Activated CD4-positive, alpha-beta T cell treated with anti-CD3 and anti-CD28 coated beads, Interleukin-10, Interleukin-2, amounts not matched to agents 100 ng/mL and 50 ng/mL, durations not matched to agents 16 hours and 8 hours (primary cell): ENCODE measurements around the gene H2AZ1.
"Not testable (repeated sequence)": the region's sequence is repeated elsewhere in the genome, so short reads cannot be mapped to it uniquely, and the experiment has no call there.

Experiments used
- DNase-seq: peaks from one replicate; pipeline ENCODE4 v3.0.0-alpha.2; 2020

Gene H2AZ1

GRCh38 chr4:99949999-99950912 lies at the start of gene H2AZ1:
H2AZ1 (minus strand) TSS chr4:99950275; CDS start chr4:99950170, 105 bp downstream.
- peak; percentile 99 for DNase-seq

- DNase-seq = no peak
These were observed 48.2 kb upstream of the H2AZ1 start for GRCh38 chr4:99998062-99998867.

GRCh38 chr4:99991741-99992140 lies 41.7 kb upstream of the H2AZ1 start:
- DNase-seq = no peak

GRCh38 chr4:99987681-99988080 lies 37.6 kb upstream of the H2AZ1 start:
- DNase-seq = no peak

GRCh38 chr4:99986792-99987191 lies 36.7 kb upstream of the H2AZ1 start:
- DNase-seq = no peak

GRCh38 chr4:99983289-99983943 lies 33.3 kb upstream of the H2AZ1 start:
- DNase-seq = no peak

GRCh38 chr4:99979872-99980271 lies 29.8 kb upstream of the H2AZ1 start:
- DNase-seq = no peak

- DNase-seq = no peak
These were observed 21.5 kb upstream of the H2AZ1 start for GRCh38 chr4:99971453-99972111.

GRCh38 chr4:99968330-99968729 lies 18.3 kb upstream of the H2AZ1 start:
- no peak for DNase-seq

GRCh38 chr4:99966692-99967091 lies 16.6 kb upstream of the H2AZ1 start:
- DNase-seq = no peak

- DNase-seq = no peak
These were observed 15.7 kb upstream of the H2AZ1 start for GRCh38 chr4:99965674-99966350.

- DNase-seq = no peak
These were observed 15.1 kb upstream of the H2AZ1 start for GRCh38 chr4:99965173-99965572.

- no peak for DNase-seq
These were observed 11.6 kb upstream of the H2AZ1 start for GRCh38 chr4:99961711-99962110.

- DNase-seq = no peak
These were observed 10.6 kb upstream of the H2AZ1 start for GRCh38 chr4:99960648-99961047.

- DNase-seq = not testable (repeated sequence)
These were observed 8.1 kb upstream of the H2AZ1 start for GRCh38 chr4:99958207-99958606.

GRCh38 chr4:99950913-99951254 lies 809 bp upstream of the H2AZ1 start:
- no peak for DNase-seq

- peak; percentile 95 for DNase-seq
These were observed 759 bp downstream of the H2AZ1 start for GRCh38 chr4:99949034-99949998.

- peak; percentile 8 for DNase-seq
These were observed 2.5 kb downstream of the H2AZ1 start for GRCh38 chr4:99947608-99948007.

GRCh38 chr4:99947190-99947578 lies 2.9 kb downstream of the H2AZ1 start:
- DNase-seq = no peak

- peak; percentile 91 for DNase-seq
These were observed 3.5 kb downstream of the H2AZ1 start, which contains the start of gene DNAJB14 for GRCh38 chr4:99946356-99947189. DNAJB14 (minus strand) TSS chr4:99946618; CDS start chr4:99946571, 47 bp downstream.
